Spleen (tissue), 11 donors: ENCODE results near the gene AGMO. TPM values are rescaled to one million over a fixed set of nuclear protein-coding genes. Genes with fewer than 3 reads are reported as not detected.

Experiments
- DNase-seq: peaks from one replicate; pipeline ENCODE4 v3.0.0-alpha.2; 2020
- H3K27ac ChIP-seq, 8 donors: fragments of 200-600 bp; sonication (generic) in 7 of 8; 1 replicate in 4 of 8; 2 replicates in 4 of 8; pipeline versions ENCODE4 v1.5.0 to v1.8.0; 2016 to 2021; ENCODE audit warnings: inconsistent platforms in 4 of 8, mild to moderate bottlenecking in 4 of 8, moderate library complexity in 1 of 8
- H3K27me3 ChIP-seq, 7 donors: fragments of 200-600 bp; sonication (generic) in 6 of 7; replicated peaks in 1 of 7; 1 replicate in 4 of 7; 2 replicates in 3 of 7; pipeline versions ENCODE4 v1.5.0 to v1.8.0; 2016 to 2021; ENCODE audit warnings: inconsistent platforms in 3 of 7, mild to moderate bottlenecking in 1 of 7
- H3K36me3 ChIP-seq, 6 donors: fragments of 200-600 bp; sonication (generic) in 5 of 6; 1 replicate in 4 of 6; 2 replicates in 2 of 6; pipeline versions ENCODE4 v1.5.0 to v1.8.0; 2016 to 2021; ENCODE audit warnings: inconsistent platforms in 2 of 6
- H3K4me1 ChIP-seq, 6 donors: fragments of 200-600 bp; sonication (generic) in 5 of 6; 1 replicate in 3 of 6; 2 replicates in 3 of 6; pipeline versions ENCODE4 v1.5.0 to v1.8.0; 2016 to 2021; ENCODE audit warnings: inconsistent platforms in 3 of 6
- H3K4me3 ChIP-seq, 8 donors: fragments of 200-600 bp; sonication (generic) in 7 of 8; 1 replicate in 4 of 8; 2 replicates in 4 of 8; pipeline versions ENCODE4 v1.5.0 to v1.8.0; 2016 to 2021; ENCODE audit warnings: inconsistent platforms in 4 of 8, mild to moderate bottlenecking in 4 of 8, moderate library complexity in 2 of 8
- H3K9me3 ChIP-seq, 8 donors: fragments of 200-600 bp; sonication (generic) in 7 of 8; 1 replicate in 4 of 8; 2 replicates in 4 of 8; pipeline versions ENCODE4 v1.5.0 to v1.8.0; 2016 to 2021; ENCODE audit warnings: inconsistent platforms in 4 of 8
- CTCF ChIP-seq, 11 experiments: fragments of 200-600 bp in 7 of 11; fragments of 450-650 bp in 4 of 11; sonication (generic) in 4 of 11; IDR thresholded peaks in 8 of 11; conservative IDR thresholded peaks in 3 of 11; 1 replicate in 7 of 11; 2 replicates in 4 of 11; pipeline versions ENCODE4 v1.4.0 to v1.8.0; 2016 to 2021; ENCODE audit warnings: antibody characterized with exemption in 11 of 11, inconsistent platforms in 4 of 11, mild to moderate bottlenecking in 1 of 11
- POLR2A ChIP-seq, 3 donors: fragments of 450-650 bp; IDR thresholded peaks; one replicate each; pipeline ENCODE4 v1.5.1; 2017; ENCODE audit warnings: antibody characterized with exemption in 3 of 3, mild to moderate bottlenecking in 1 of 3
- POLR2AphosphoS5 ChIP-seq, 3 donors: sonication (generic); formaldehyde crosslinking; IDR thresholded peaks; one replicate each; pipeline ENCODE4 v1.5.1; 2017; ENCODE audit warnings: antibody characterized with exemption in 3 of 3
- WGBS, 5 donors: extraction: QIAGEN DNeasy Blood & Tissue Kit in 3 of 5; methylation state at CpG; one replicate each; pipeline versions ENCODE4 v1.1.5 to v1.1.7; 2013 to 2018; 5-methylcytosine and 5-hydroxymethylcytosine counted together
- intact Hi-C: fragments of 100-400 bp; cut with DNase I; formaldehyde crosslinking; loops from one replicate; pipeline ENCODE4 v1.15.0; 2023; ENCODE audit warnings: low total_unique reads
- polyA plus RNA-seq, 3 donors: library from polyadenylated mRNA; stranded (reverse); fragments of 200-250 nt; gene quantifications; one replicate each; pipeline ENCODE4 v1.2.1, GENCODE V29; 2013
- total RNA-seq, 7 donors: library from RNA; depleted of rRNA in 3 of 7; stranded (reverse); fragments of >200 nt in 3 of 7; fragmentation: NEBNext Ultra II Directional in 4 of 7; extraction: Animal tissue kit (Norgen Biotek cat#: 25700) in 4 of 7; gene quantifications; one replicate each; pipeline versions ENCODE4 v1.1.0 to v1.2.1, GENCODE V29; 2016 to 2021
- donor health status: healthy with polysubstance abuse.
- donor health status: DM: no; HTN: no; CAD: no; lungs with moderate emphysema.
- donor health status: DM: no; HTN: no; CAD: no.
- donor health status: Bipolar disorder and iron deficiency.
- donor health status: healthy.
- donor health status: DM: no; HTN: no; CAD: no.
- donor health status: DM: yes; HTN: yes; CAD: no.

The AGMO gene
- total and polyA plus RNA-seq, 10 donors: 0.02 to 0.03 (median 0.03) TPM; not detected in 7

- DNase-seq: no peak
- Histone ChIP-seq H3K9me3 (peaks cover 0 to 83% (median 65%) of the 10 kb centered on the region in 8 donors), H3K27me3 (no peaks in the 10 kb centered on the region), H3K4me3 (no peak overlapping the region), H3K4me1 (no peaks in the 10 kb centered on the region), H3K27ac (no peak overlapping the region), H3K36me3 (no peaks in the 10 kb centered on the region)
- WGBS, 5 donors: 40 to 75% (median 69%) methylated on average over 2 to 3 of the region's 3 CpGs
- intact Hi-C loops: no loop called here
- no peak for TF ChIP-seq POLR2A (IDR thresholded peaks at IDR 0.05)
- no peak for TF ChIP-seq POLR2AphosphoS5 (IDR thresholded peaks at IDR 0.05)
- TF ChIP-seq CTCF (IDR thresholded peaks at IDR 0.05 in 8 of 11, conservative IDR thresholded peaks at IDR 0.05 in 3 of 11): no peak
These were observed 281.6 kb downstream of the AGMO start for GRCh38 chr7:15280078-15280733.

GRCh38 chr7:15279640-15280039 is 282.2 kb downstream of the AGMO start:
- TF ChIP-seq CTCF (IDR thresholded peaks at IDR 0.05 in 8 of 11, conservative IDR thresholded peaks at IDR 0.05 in 3 of 11): no peak
- TF ChIP-seq POLR2AphosphoS5 (IDR thresholded peaks at IDR 0.05): no peak
- no peak for TF ChIP-seq POLR2A (IDR thresholded peaks at IDR 0.05)
- no peaks in the 10 kb centered on the region for H3K27me3 ChIP-seq
- 63 to 88% (median 81%) methylated on average over 1 of the region's 1 CpG for WGBS, 5 donors

GRCh38 chr7:15257689-15258088 is 304.1 kb downstream of the AGMO start:
- H3K27me3 ChIP-seq: no peaks in the 10 kb centered on the region
- no peaks in the 10 kb centered on the region for H3K4me1 ChIP-seq
- intact Hi-C loops: no loop called here
- no peak for TF ChIP-seq POLR2AphosphoS5 (IDR thresholded peaks at IDR 0.05)
- no peak for TF ChIP-seq CTCF (IDR thresholded peaks at IDR 0.05 in 8 of 11, conservative IDR thresholded peaks at IDR 0.05 in 3 of 11)
- TF ChIP-seq POLR2A (IDR thresholded peaks at IDR 0.05): no peak
- no peak for DNase-seq
- H3K27ac ChIP-seq: no peak overlapping the region
- no peak overlapping the region for H3K4me3 ChIP-seq
- H3K9me3 ChIP-seq: peaks cover 0 to 33% (median 22%) of the 10 kb centered on the region in 8 donors
- H3K36me3 ChIP-seq: no peaks in the 10 kb centered on the region
- WGBS, 5 donors: 91 to 99% (median 92%) methylated on average over 4 of the region's 4 CpGs

More at GRCh38 chr7:15279640-15280039, 282.2 kb downstream of the AGMO start:
- Histone ChIP-seq H3K4me1 (no peaks in the 10 kb centered on the region), H3K4me3 (no peak overlapping the region), H3K27ac (no peak overlapping the region), H3K9me3 (peaks cover 0 to 85% (median 68%) of the 10 kb centered on the region in 8 donors), H3K36me3 (no peaks in the 10 kb centered on the region)
- no peak for DNase-seq
- intact Hi-C loops: no loop called here

GRCh38 chr7:15252181-15252580 is 309.6 kb downstream of the AGMO start:
- H3K9me3 ChIP-seq: peaks cover 0 to 17% (median 2%) of the 10 kb centered on the region in 8 donors

More at GRCh38 chr7:15252181-15252580, 309.6 kb downstream of the AGMO start:
- Histone ChIP-seq H3K36me3 (no peaks in the 10 kb centered on the region), H3K27ac (no peak overlapping the region), H3K4me3 (no peak overlapping the region), H3K4me1 (no peaks in the 10 kb centered on the region), H3K27me3 (no peaks in the 10 kb centered on the region)
- intact Hi-C loops: no loop called here
- DNase-seq: no peak
- WGBS, 5 donors: 83 to 100% (median 88%) methylated on average over 1 of the region's 1 CpG
- TF ChIP-seq CTCF (IDR thresholded peaks at IDR 0.05 in 8 of 11, conservative IDR thresholded peaks at IDR 0.05 in 3 of 11) (no peak), POLR2A (IDR thresholded peaks at IDR 0.05) (no peak), POLR2AphosphoS5 (IDR thresholded peaks at IDR 0.05) (no peak)
